H54 (cell line): ENCODE data around the gene DENND11.

Source experiments
- DNase-seq: peaks from one replicate; pipeline ENCODE4 v3.0.0; 2011; ENCODE audit warnings: low spot score, mixed read lengths; ENCODE audit not compliant: insufficient read length
- FAIRE-seq: peaks from 3 replicates; lab custom pipeline; 2011; peaks lifted over from hg19 to GRCh38; lab: Jason Lieb, UNC
- POLR2A ChIP-seq: IDR thresholded peaks from 2 replicates; pipeline ENCODE4 v1.6.1; 2011; ENCODE audit warnings: low read depth, mild to moderate bottlenecking, low read length

DENND11 gene

GRCh38 chr7:141702047-141702567 is at the start of gene DENND11:
Gene DENND11, minus strand, starts transcription at chr7:141702166. Its CDS starts 13 bp downstream, at chr7:141702153.
- peak; percentile 45 for DNase-seq

GRCh38 chr7:141748396-141748795 is 46.4 kb upstream of the DENND11 start:
- DNase-seq (no peak), FAIRE-seq (peak; percentile 36)
- TF ChIP-seq POLR2A = no peak

More at GRCh38 chr7:141702047-141702567, at the start of gene DENND11:
- no peak for FAIRE-seq
- TF ChIP-seq POLR2A = peak; percentile 51

- DNase-seq = no peak
- FAIRE-seq = no peak
- no peak for TF ChIP-seq POLR2A
Observed at GRCh38 chr7:141744131-141744530, 42.2 kb upstream of the DENND11 start.

GRCh38 chr7:141742229-141742628 is 40.3 kb upstream of the DENND11 start:
- no peak for TF ChIP-seq POLR2A
- FAIRE-seq (no peak), DNase-seq (no peak)

GRCh38 chr7:141739250-141739649 is 37.3 kb upstream of the DENND11 start:
- TF ChIP-seq POLR2A = no peak
- no peak for FAIRE-seq
- DNase-seq = no peak

GRCh38 chr7:141738592-141739013 is 36.6 kb upstream of the DENND11 start:
- FAIRE-seq (no peak), DNase-seq (no peak)
- TF ChIP-seq POLR2A = no peak

GRCh38 chr7:141737836-141738591 is 36.0 kb upstream of the DENND11 start, which contains the start of gene SSBP1:
Gene SSBP1, plus strand, starts transcription at chr7:141738358. Its CDS starts 809 bp downstream, at chr7:141739167.
- FAIRE-seq = peak; percentile 81
- peak; percentile 92 for TF ChIP-seq POLR2A
- peak; percentile 71 for DNase-seq

- DNase-seq = no peak
- TF ChIP-seq POLR2A = 0 out of 2 replicates have a peak, but pooled peaks have one; percentile 16
- no peak for FAIRE-seq
Observed at GRCh38 chr7:141737118-141737835, 35.3 kb upstream of the DENND11 start.

- TF ChIP-seq POLR2A = no peak
- DNase-seq = no peak
- FAIRE-seq = no peak
Observed at GRCh38 chr7:141731476-141732149, 29.6 kb upstream of the DENND11 start.

GRCh38 chr7:141729020-141729419 is 27.1 kb upstream of the DENND11 start:
- FAIRE-seq (no peak), DNase-seq (no peak)
- TF ChIP-seq POLR2A = no peak

- FAIRE-seq = no peak
- TF ChIP-seq POLR2A = no peak
- DNase-seq = no peak
Observed at GRCh38 chr7:141722529-141722928, 20.6 kb upstream of the DENND11 start.

- no peak for DNase-seq
- TF ChIP-seq POLR2A = no peak
- FAIRE-seq = no peak
Observed at GRCh38 chr7:141717450-141717849, 15.5 kb upstream of the DENND11 start.
